SU-DHL-6 (cell line): ENCODE measurements around the gene GALNT6.

Experiments used
- H2AFZ ChIP-seq: fragments of 200-600 bp; sonication (generic); 2 replicates; pipeline ENCODE4 v1.6.1; 2014; ENCODE audit warnings: low read depth, mild to moderate bottlenecking, moderate library complexity, mixed read lengths, antibody characterized with exemption, low read length; ENCODE audit not compliant: severe bottlenecking
- H3F3A ChIP-seq: fragments of 200-600 bp; shearing (Covaris generic); 2 replicates; pipeline ENCODE4 v1.6.0; 2016; ENCODE audit warnings: antibody characterized with exemption, mild to moderate bottlenecking; ENCODE audit not compliant: insufficient read depth
- H3K27ac ChIP-seq: fragments of 200-600 bp; sonication (generic); 2 replicates; pipeline ENCODE4 v1.5.1; 2016; ENCODE audit warnings: low read depth, mild to moderate bottlenecking, low read length, moderate library complexity, mixed read lengths
- H3K27me3 ChIP-seq: fragments of 200-600 bp; sonication (generic), shearing (Covaris generic); 2 replicates; pipeline ENCODE4 v1.6.0; 2014; ENCODE audit warnings: mild to moderate bottlenecking, low read length
- H3K36me3 ChIP-seq: fragments of 200-600 bp; sonication (generic); 2 replicates; pipeline ENCODE4 v1.6.1; 2014; ENCODE audit warnings: mild to moderate bottlenecking, low read length, mixed read lengths
- H3K4me2 ChIP-seq: fragments of 300-600, 200-600 bp; shearing (Covaris generic), sonication (generic); 2 replicates; pipeline ENCODE4 v1.6.0; 2014; ENCODE audit warnings: low read length, low read depth, mild to moderate bottlenecking; ENCODE audit not compliant: poor library complexity, severe bottlenecking
- H3K4me3 ChIP-seq: fragments of 200-600 bp; sonication (generic); 2 replicates; pipeline ENCODE4 v1.5.1; 2014; ENCODE audit warnings: antibody characterized with exemption, low read length, mild to moderate bottlenecking, mixed read lengths; ENCODE audit not compliant: insufficient read depth, poor library complexity, severe bottlenecking
- H3K79me2 ChIP-seq: fragments of 200-600 bp; sonication (generic); 2 replicates; pipeline ENCODE4 v1.6.1; 2014; ENCODE audit warnings: mild to moderate bottlenecking, low read length, moderate library complexity; ENCODE audit not compliant: insufficient read depth
- H3K9ac ChIP-seq: fragments of 200-600 bp; sonication (generic); 2 replicates; pipeline ENCODE4 v1.7.0; 2014; ENCODE audit warnings: mild to moderate bottlenecking, low read length
- H3K9me2 ChIP-seq: fragments of 200-600 bp; sonication (generic); replicated peaks from 2 replicates; pipeline ENCODE4 v1.6.1; 2014; ENCODE audit warnings: low read length; ENCODE audit not compliant: insufficient read depth
- H3K9me3 ChIP-seq: fragments of 200-600 bp; sonication (generic); 2 replicates; pipeline ENCODE4 v1.6.1; 2014; ENCODE audit warnings: low read length, mixed read lengths; ENCODE audit not compliant: insufficient read depth
- H4K20me1 ChIP-seq: fragments of 200-600 bp; sonication (generic); 2 replicates; pipeline ENCODE4 v1.6.1; 2014; ENCODE audit warnings: low read depth, mild to moderate bottlenecking, antibody characterized with exemption, low read length, moderate library complexity, mixed read lengths
- CTCF ChIP-seq: fragments of 200-600 bp; sonication (generic); IDR thresholded peaks from one replicate; pipeline ENCODE4 v1.5.1; 2017; ENCODE audit warnings: antibody characterized with exemption, mild to moderate bottlenecking, low read length, moderate library complexity; ENCODE audit not compliant: insufficient read depth, poor library complexity, severe bottlenecking
- EZH2phosphoT487 ChIP-seq: fragments of 200-600 bp; sonication (generic), shearing (Covaris generic); conservative IDR thresholded peaks from 2 replicates; pipeline ENCODE4 v1.6.1; 2018; ENCODE audit warnings: mild to moderate bottlenecking, antibody characterized with exemption, low read length, moderate library complexity, mixed read lengths

The GALNT6 gene

DNA sequence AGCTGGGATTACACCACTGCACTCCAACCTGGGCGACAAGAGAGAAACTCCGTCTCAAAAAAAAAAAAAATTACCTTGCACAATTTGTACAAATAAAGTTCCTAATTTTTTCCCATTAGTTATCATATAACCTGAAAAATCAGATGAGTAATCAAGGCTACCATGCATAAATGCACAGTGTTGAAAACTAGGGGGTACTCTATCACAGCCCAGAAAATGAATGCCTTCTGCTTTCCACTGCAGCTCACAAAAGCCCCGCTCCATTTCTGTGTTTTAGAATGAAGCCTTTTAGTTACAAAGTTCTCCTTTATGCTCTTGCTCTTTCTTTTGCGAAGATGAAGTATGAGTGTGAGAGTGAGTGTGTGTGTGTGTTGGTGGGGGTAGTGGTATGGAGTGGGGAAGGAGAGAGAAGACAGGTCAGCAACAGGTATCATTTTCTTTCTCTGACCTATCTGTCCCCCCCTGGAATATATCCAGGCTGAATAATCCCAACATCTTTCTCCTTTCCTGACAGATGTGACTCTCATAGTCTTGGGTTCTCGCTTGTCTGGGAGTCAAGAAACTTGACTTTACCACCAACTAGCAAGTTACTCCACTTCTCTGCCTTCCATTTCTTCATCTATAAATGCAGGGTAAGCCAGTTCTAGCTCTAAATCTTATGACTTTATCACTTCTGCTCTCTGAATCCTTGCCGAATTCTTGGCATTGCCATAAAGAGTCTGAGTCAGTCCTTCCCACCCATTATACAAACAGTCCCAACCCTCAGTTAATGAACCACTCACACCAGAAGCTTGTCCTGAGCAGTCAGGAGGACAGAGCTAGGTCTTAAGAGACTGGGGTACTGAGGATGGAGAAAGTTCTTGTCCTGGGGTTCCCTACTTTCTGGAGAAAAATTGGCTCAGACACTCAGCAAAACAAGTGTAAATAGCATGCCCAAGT is 83.3 kb downstream of the GALNT6 start:
- Histone ChIP-seq H3F3A (no peaks in the 10 kb centered on the region), H3K4me2 (no peak overlapping the region), H3K4me3 (no peak overlapping the region), H3K36me3 (no peaks in the 10 kb centered on the region), H3K9me2 (no peaks in the 10 kb centered on the region), H3K9ac (no peak overlapping the region), H4K20me1 (no peaks in the 10 kb centered on the region), H3K27ac (no peak overlapping the region), H3K9me3 (no peaks in the 10 kb centered on the region), H2AFZ (no peak overlapping the region), H3K27me3 (no peaks in the 10 kb centered on the region), H3K79me2 (no peaks in the 10 kb centered on the region)
- TF ChIP-seq EZH2phosphoT487, result no peak
- TF ChIP-seq CTCF, result no peak

DNA sequence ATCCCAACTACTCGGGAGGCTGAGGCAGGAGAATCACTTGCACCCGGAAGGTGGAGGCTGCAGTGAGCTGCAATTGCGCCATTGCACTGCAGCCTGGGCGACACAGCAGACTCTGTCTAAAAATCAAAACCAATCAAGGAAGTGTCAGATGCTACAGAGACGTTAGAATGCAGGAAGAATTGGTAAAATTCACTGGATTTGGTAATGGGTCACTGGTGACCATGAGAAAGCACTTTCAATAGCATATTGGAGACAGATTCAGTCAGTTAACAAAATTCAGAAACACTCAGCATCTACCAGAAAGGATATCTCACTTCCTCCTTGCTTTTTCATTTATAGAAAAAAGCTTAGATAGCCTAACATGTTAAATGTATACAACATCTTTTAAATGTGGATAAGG is 84.7 kb downstream of the GALNT6 start:
- Histone ChIP-seq H3K36me3 (no peaks in the 10 kb centered on the region), H3F3A (no peaks in the 10 kb centered on the region), H3K27me3 (no peaks in the 10 kb centered on the region), H3K9me2 (no peaks in the 10 kb centered on the region), H3K9ac (no peak overlapping the region), H3K79me2 (no peaks in the 10 kb centered on the region), H4K20me1 (no peaks in the 10 kb centered on the region), H3K9me3 (no peaks in the 10 kb centered on the region), H3K4me3 (no peak overlapping the region), H3K4me2 (no peak overlapping the region), H2AFZ (no peak overlapping the region), H3K27ac (no peak overlapping the region)
- TF ChIP-seq EZH2phosphoT487 (no peak), CTCF (no peak)
